Activated naive CD4-positive, alpha-beta T cell treated with anti-CD3 and anti-CD28 coated beads, Interleukin-2, amount 50 U/mL, for 24 hours (primary cell): ENCODE results near the gene C14orf93.

Source experiments
- H3K27ac Mint-ChIP-seq: one replicate; pipeline ENCODE4 v1.8.0; 2021; ENCODE audit warnings: mild to moderate bottlenecking, mixed read lengths
- H3K27me3 Mint-ChIP-seq: one replicate; pipeline ENCODE4 v1.8.0; 2021; ENCODE audit warnings: mixed read lengths
- H3K36me3 Mint-ChIP-seq: one replicate; pipeline ENCODE4 v1.8.0; 2021; ENCODE audit warnings: mixed read lengths
- H3K4me1 Mint-ChIP-seq: one replicate; pipeline ENCODE4 v1.8.0; 2021; ENCODE audit warnings: mixed read lengths
- H3K4me3 Mint-ChIP-seq: one replicate; pipeline ENCODE4 v1.8.0; 2021; ENCODE audit warnings: mild to moderate bottlenecking, mixed read lengths
- H3K9me3 Mint-ChIP-seq: one replicate; pipeline ENCODE4 v1.8.0; 2021; ENCODE audit warnings: mixed read lengths

C14orf93 gene

DNA sequence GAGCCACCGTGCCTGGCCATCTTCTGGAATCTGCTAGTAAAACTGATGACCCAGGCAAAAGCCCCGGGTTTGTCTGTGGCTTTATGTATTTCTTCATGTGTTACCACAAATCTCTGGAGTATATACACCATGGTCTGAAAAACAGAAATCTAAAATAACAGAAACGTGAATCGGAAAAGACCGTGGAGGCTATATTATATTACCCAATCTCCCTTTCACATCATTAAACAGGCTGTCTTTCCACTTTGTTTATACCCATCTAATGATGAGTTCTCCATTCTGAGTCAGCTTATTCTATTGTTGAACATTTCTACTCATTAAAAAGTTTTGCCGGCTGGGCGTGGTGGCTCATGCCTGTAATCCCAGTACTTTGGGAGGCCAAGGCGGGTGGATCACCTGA lies 18.1 kb downstream of the C14orf93 start:
- Mint-ChIP-seq H3K27ac (no peak overlapping the region), H3K4me1 (no peaks in the 10 kb centered on the region), H3K27me3 (no peaks in the 10 kb centered on the region), H3K9me3 (no peaks in the 10 kb centered on the region), H3K36me3 (peaks cover 5% of the 10 kb centered on the region), H3K4me3 (no peak overlapping the region)

DNA sequence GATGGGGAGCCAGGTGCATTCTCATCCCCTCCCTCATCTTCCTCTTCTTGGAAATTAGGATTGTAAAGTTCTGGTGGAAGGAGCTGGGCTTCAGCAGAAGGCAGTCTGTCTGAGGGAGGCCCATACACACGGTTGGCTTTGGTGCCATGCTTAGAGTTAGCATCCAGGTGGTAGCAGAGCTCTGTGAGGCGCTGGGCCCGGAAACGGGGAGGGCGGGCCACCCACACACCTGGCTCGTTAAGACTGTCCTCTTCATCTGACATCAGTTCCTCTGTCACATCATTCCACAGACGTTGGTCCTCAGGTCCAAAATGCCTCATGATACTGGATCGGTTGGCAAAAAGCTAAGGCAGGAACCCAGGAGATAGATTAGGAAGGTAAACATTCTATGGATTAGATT lies 22.7 kb downstream of the C14orf93 start:
- H3K4me1 Mint-ChIP-seq, result no peaks in the 10 kb centered on the region
- no peaks in the 10 kb centered on the region for H3K27me3 Mint-ChIP-seq
- H3K27ac Mint-ChIP-seq, result no peak overlapping the region
- peaks cover 2% of the 10 kb centered on the region for H3K36me3 Mint-ChIP-seq
- H3K9me3 Mint-ChIP-seq, result no peaks in the 10 kb centered on the region
- H3K4me3 Mint-ChIP-seq, result no peak overlapping the region

DNA sequence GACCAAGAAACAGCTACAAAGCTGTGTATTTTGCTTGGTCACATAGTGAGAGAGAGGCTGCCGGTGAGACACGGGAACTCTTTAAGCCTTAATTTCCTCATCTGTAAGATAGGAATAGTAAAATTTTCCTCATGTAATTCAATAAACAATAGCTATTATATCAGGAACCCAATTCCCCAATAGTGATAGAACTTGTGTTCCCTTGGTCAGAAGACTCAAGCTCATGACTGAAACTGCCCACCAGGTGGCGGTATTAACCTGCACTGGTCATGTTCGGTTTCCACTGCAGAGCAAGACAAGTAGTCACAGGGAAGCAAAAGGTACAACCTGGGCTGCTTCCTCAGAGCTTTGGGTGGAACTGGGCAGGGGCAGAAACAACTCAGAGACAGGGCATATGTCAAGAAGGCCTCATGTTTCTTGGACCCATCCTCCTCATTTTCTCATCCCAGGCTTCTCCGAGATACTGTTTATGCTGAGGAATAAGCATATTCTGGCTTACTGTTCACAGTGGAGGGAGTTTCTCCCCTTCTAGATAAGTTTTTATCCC lies 23.4 kb downstream of the C14orf93 start:
- no peak overlapping the region for H3K4me3 Mint-ChIP-seq
- H3K27me3 Mint-ChIP-seq, result no peaks in the 10 kb centered on the region
- no peaks in the 10 kb centered on the region for H3K9me3 Mint-ChIP-seq
- H3K4me1 Mint-ChIP-seq, result no peaks in the 10 kb centered on the region
- no peak overlapping the region for H3K27ac Mint-ChIP-seq
- H3K36me3 Mint-ChIP-seq, result no peaks in the 10 kb centered on the region

DNA sequence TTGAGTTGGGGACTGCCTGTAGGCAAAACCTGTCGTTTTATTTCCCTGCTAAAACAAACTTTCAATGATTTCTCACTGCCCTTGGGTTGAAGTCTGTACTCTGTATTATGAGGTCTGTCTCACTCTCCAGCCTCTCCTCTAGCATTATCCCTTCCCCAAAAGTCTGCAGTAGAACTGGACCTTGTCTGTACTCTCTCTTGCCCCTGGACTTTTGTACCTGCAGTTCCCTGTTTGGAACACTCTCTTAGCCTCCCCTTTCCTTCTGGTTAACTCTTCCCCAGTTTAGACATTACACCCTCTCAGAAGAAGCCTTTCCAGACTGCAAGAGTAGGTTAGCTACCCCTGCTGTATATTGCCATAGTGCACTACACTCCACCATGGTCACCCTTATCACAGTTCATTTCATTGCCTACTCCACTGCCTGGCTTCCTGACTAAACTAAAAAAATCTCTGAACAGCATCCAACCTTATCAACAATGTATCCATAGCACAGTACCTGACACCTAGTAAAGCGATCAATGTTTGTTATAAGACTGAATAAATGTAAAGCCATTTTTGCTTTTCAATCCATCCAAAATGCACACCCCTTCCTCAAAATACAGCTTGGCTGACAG lies 23.9 kb downstream of the C14orf93 start:
- Mint-ChIP-seq H3K27ac (no peak overlapping the region), H3K27me3 (no peaks in the 10 kb centered on the region), H3K9me3 (no peaks in the 10 kb centered on the region), H3K4me3 (no peak overlapping the region), H3K4me1 (no peaks in the 10 kb centered on the region), H3K36me3 (no peaks in the 10 kb centered on the region)

DNA sequence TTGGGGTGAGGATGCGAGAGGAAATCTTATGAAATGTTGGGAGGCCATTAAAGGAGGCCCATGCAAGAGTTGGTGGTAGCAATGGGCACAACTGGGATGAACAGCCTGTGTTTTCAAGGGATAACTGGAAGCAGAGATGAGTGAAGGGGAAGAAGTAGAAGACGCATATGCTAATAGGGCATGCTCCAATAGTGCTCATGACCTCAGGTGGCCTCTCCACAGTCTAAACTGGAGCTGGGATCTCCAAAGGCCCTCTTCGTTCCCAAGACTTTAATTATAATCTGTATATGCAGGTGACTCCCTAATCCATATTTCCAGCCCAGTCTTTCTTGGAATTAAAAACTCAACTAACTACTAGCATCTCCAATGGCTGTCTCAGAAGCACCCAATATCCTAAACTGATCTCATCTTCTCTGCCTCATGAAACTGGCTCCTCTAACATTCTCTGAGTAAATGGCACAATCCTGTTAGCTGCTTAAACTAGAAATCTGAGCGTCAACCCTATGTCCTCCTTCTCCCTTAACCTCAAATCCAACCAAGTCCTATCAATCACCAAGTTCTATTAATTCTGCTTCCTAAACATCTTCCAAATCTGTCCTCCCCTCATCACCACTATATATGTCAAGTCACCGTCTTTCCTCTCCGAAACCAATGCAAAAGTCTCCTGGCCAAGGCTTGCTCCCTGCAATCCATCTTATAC lies 24.8 kb downstream of the C14orf93 start:
- Mint-ChIP-seq H3K36me3 (no peaks in the 10 kb centered on the region), H3K4me3 (no peak overlapping the region), H3K27ac (peak overlapping the region; percentile 3), H3K27me3 (no peaks in the 10 kb centered on the region), H3K9me3 (no peaks in the 10 kb centered on the region), H3K4me1 (peaks cover 2% of the 10 kb centered on the region)

DNA sequence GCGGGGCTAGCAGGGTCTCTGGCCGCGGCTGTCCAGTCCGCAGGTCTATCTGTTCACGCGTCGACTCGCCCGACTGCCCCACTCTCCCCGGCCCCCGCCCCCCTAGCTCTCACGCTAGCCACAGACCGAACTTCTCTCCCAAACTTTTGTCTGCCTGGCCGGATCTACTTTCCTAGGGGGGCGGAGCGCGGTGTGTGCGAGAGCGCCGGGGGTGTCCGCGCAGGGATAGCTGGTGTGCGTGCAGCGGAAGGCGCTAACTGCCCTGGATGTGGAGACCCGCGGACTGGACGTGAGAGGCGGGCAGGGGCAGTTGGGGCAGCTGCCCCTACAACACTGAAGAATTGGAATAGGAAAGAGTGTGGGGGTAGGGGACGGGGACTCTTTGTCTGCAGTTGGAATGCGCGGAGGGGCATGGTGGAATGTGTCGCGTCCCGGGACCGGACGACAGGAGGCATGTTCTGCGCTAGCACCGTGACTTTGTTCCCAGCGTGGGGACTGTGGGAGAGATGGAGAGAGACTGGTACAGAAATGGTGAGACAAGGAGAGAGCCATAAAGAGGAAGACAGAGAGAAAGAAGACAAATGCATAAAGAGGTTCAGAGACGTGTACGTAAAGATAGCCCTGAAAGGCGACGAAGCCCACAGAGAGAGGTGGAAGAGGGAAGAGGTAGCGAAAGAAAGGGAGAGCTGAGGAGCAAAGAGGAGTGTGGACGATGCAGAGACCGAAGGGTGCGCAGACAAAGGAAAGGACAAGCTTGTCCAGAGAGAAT lies 27.3 kb downstream of the C14orf93 start, which contains the start of gene AJUBA:
Gene AJUBA, minus strand, starts transcription at position 75 of the 769 bp plus-strand sequence. CDS start 285 bp downstream, outside the sequence.
- no peaks in the 10 kb centered on the region for H3K9me3 Mint-ChIP-seq
- H3K27me3 Mint-ChIP-seq, result no peaks in the 10 kb centered on the region
- H3K27ac Mint-ChIP-seq, result no peak within 1 kb of the TSS
- no peaks in the 10 kb centered on the region for H3K36me3 Mint-ChIP-seq
- H3K4me1 Mint-ChIP-seq, result peaks cover 8% of the 10 kb centered on the region
- H3K4me3 Mint-ChIP-seq, result peak within 1 kb of the TSS; percentile 45

DNA sequence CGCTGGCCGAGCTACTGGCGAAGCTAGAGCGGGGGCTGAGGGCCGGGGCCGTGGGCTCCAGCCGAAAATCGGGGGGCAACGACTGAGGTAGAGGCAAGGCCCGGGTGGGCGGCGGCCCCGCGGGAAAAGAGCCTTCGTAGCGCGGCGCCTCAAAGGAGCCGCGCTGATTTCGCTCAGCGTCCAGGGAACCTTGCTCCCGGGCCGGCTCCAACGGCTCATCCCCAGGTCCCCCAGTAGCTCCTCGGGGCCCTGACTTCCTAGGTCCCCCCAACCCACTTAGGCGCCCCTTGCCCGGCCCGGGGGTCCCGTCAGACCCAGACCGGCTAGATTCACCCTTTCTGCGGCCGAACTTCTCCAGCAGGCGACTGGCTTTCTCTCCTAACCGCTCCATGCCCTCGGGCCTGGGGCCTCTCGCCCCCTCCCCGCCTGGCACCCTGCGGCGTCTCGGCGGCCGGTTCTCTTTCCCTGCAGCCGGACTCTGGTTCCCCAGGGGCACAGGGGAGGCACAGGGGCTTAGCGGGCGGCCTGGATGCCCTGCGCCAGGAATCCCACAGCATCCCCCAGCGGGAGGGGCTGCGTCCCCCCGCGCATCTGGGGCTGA lies 28.0 kb downstream of the C14orf93 start:
- no peak overlapping the region for H3K27ac Mint-ChIP-seq
- H3K27me3 Mint-ChIP-seq, result no peaks in the 10 kb centered on the region
- H3K36me3 Mint-ChIP-seq, result no peaks in the 10 kb centered on the region
- H3K4me1 Mint-ChIP-seq, result peaks cover 8% of the 10 kb centered on the region
- H3K4me3 Mint-ChIP-seq, result peak overlapping the region; percentile 45
- H3K9me3 Mint-ChIP-seq, result no peaks in the 10 kb centered on the region

DNA sequence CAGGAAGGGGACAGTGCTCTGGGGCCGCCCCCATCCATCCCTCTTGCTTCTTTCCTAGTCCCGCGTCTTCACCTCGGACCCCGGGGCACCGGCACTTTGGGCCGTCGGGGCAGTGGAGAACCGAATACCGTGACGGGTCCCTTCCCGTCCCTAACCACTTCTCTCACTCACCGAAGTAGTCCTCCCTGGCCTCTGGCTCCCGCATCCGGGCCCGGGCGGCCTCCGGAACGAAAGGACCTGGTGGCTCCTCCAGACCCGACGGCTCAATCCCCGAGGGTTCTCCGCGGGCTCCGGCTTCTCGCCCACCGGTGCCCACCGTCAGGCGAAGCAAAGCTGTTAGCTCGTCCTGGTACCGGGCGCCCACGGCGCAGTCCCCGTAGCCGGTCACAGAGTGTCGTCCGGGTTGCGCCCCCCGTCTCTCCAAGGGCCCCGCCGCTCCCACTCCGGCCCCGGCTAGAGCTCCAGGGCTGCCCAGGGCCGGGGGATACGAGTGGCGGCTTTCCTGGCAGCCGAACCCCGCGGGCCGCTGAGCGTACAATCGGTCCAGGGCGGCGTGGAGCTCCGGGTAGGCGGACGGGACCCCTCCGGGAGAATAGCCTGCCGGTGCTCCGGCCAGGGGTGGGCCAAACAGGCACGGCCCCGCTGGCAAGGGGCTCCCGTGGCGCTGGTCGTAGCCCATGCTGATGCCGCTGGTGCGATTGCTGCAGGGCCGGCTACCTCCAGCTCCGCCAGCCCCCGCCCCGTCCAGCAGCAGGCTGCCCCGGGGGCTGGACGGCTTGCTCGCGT lies 28.7 kb downstream of the C14orf93 start:
- Mint-ChIP-seq H3K36me3 (no peaks in the 10 kb centered on the region), H3K9me3 (no peaks in the 10 kb centered on the region), H3K4me1 (peaks cover 8% of the 10 kb centered on the region), H3K4me3 (peak overlapping the region; percentile 64), H3K27me3 (no peaks in the 10 kb centered on the region), H3K27ac (no peak overlapping the region)

DNA sequence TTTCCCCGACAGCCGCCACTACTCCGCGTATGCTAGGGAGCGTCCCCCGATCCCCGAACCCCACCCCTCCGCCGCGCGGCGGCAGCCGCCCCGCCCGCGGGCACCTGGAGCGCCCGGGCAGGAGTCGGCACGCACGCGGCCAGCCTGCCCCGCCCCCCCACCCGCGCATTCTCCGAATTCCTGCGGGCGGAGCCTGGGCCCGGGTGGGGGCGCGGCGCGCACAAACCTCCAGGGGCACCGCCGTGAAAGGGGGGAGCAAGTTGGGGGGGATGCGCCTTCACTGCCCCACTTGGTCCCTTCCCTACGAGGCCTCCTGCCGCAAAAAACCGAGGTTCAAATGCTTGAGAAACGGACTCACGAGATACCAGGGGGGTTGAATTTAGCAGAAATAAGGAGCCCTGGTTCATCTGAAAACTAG lies 29.3 kb downstream of the C14orf93 start:
- H3K27ac Mint-ChIP-seq, result no peak overlapping the region
- H3K4me3 Mint-ChIP-seq, result peak overlapping the region; percentile 64
- no peaks in the 10 kb centered on the region for H3K36me3 Mint-ChIP-seq

DNA sequence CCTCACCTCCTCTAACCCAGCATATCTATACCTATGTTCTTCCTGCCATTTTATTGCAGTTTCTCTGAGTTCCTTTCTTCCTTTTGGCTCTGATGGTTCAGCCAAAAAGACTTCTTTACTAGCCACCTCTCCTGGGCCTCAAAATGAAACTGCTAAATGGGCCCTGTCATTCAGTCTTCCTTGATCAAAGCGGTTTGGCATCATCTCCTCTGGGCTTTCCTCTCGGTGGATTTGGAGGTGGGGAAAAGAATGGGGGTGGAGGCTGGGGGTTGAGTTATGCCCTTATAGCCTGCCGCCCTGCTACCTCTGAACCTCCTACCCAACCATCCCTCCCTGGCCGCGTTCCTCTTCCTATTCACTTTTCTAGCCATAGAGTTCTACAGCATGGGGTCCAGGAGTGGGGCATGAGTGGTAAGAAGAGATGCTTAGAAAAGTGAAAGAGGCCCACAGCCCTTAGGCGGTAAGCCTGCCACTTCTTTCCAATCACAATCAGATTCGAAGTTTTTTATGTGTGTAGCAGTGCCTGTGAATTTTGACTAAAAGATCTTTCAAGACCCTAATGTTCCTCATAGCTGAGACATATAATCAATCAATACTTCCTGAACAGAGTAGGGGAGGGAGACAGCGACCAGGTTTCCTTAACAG lies 30.1 kb downstream of the C14orf93 start:
- Mint-ChIP-seq H3K27me3 (no peaks in the 10 kb centered on the region), H3K4me3 (peak overlapping the region; percentile 61), H3K4me1 (peaks cover 8% of the 10 kb centered on the region), H3K36me3 (no peaks in the 10 kb centered on the region), H3K9me3 (no peaks in the 10 kb centered on the region), H3K27ac (peak overlapping the region; percentile 20)

More for the DNA sequence above, 29.3 kb downstream of the C14orf93 start:
- Mint-ChIP-seq H3K27me3 (no peaks in the 10 kb centered on the region), H3K9me3 (no peaks in the 10 kb centered on the region), H3K4me1 (peaks cover 8% of the 10 kb centered on the region)

DNA sequence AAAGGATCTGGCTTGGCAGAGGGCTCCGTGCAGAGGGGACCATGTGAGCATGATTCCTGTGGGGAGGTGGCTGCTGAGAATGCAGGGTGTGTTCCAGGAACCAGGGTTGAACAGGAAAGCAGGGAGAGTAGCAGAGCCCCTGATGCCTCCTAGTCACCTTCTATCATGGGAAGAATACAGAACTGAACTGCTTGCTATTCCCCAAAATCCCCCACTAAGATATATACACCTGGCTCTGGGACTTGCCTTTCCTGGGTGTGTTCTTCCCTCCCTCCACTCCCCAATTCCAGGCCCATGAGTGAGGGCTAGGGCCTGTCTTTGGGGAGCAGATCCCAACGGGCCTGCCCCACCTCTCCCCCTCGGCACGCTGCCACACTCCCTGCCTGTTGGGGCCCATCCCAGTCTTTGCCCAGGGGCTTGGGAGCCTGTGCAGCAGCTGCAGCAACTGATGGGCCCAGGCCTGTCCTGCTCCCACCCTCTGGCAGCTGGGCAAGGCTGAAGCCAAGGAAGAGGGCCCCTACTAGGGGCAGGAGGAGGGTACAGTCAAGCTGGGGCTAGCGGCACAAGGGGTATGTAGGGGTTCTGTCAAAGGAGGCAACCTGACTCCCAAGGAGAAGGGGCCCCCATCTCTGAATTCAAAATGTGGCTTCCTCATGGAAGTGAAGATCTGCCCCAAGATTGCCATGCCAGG lies 30.8 kb downstream of the C14orf93 start:
- Mint-ChIP-seq H3K27me3 (no peaks in the 10 kb centered on the region), H3K4me1 (peaks cover 8% of the 10 kb centered on the region), H3K4me3 (no peak overlapping the region), H3K9me3 (no peaks in the 10 kb centered on the region), H3K27ac (peak overlapping the region; percentile 4), H3K36me3 (no peaks in the 10 kb centered on the region)

DNA sequence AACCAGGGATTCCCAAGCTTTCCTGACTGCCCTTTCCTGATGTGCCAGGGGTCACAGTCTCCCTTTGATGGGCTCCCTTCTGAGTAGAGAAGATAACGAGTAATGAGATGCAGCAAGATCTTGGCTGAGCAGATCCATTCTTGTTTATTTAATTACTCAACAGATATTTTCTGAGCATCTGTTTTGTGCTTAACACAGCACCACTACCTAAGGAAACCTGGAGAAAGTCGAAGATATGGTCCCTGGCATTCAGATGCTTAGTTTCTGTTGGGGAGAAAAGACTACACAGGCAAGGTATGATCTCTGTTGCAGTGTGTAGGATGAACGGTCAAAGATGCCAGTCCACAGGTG lies 31.5 kb downstream of the C14orf93 start:
- H3K4me3 Mint-ChIP-seq, result no peak overlapping the region

DNA sequence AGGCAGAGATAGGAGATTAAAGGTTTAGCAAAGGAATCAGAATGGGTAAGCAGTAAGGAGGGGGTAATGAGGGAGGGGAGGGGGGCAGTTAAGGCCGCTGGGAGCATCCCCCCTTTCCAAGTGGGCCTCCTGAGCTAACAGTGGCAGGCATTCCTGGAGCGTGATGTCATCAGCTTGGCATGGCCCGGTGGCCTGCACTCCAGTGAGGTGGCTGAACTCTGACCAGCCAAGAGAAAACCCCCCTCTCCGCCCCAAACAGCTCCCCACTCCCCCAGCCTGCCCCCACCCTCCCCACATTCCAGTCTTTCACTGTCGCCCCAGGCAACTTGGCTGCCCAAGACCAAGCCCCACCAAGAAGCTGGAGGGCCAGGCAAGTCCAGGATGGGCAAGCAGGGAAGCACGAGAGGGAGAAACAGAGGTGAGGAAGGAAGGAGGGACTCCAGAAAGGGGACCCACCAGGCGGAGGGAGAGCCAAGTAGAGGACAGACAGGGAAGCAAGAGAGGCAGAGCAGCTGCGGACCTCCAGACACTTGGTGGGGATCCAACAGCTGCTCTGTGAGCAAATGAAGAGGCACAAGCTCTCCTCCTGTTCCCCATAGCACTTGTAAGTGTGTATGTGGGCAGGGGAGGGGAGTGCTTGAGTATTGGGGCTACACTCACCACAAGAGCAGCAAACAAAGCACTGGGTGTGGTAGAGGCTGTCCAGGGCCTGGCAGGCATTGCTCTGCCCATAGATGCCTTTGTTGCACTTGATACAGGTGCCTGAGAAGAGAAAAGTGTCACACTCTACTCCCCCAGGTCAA lies 32.1 kb downstream of the C14orf93 start:
- Mint-ChIP-seq H3K9me3 (no peaks in the 10 kb centered on the region), H3K27ac (peak overlapping the region; percentile 68), H3K36me3 (no peaks in the 10 kb centered on the region), H3K27me3 (no peaks in the 10 kb centered on the region), H3K4me3 (no peak overlapping the region), H3K4me1 (peaks cover 8% of the 10 kb centered on the region)

More for the DNA sequence above, 31.5 kb downstream of the C14orf93 start:
- no peak overlapping the region for H3K27ac Mint-ChIP-seq
- H3K4me1 Mint-ChIP-seq, result peaks cover 8% of the 10 kb centered on the region
- no peaks in the 10 kb centered on the region for H3K27me3 Mint-ChIP-seq
- H3K36me3 Mint-ChIP-seq, result no peaks in the 10 kb centered on the region
- H3K9me3 Mint-ChIP-seq, result no peaks in the 10 kb centered on the region

DNA sequence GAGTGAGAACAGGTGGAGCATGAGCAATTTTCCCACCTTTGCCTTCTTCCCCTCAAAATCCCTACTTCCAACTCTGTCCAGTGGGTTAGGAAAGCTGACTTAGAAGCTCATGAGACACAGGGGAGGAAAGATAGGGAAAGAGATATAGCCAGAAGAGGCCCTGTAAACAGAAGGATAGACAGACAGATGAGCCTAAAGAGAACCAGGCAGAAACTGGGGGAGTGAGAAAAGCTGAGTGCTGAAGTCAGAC lies 32.6 kb downstream of the C14orf93 start:
- H3K4me3 Mint-ChIP-seq, result no peak overlapping the region
- no peaks in the 10 kb centered on the region for H3K9me3 Mint-ChIP-seq
- no peaks in the 10 kb centered on the region for H3K27me3 Mint-ChIP-seq
- H3K27ac Mint-ChIP-seq, result peak overlapping the region; percentile 68
- peaks cover 8% of the 10 kb centered on the region for H3K4me1 Mint-ChIP-seq
- no peaks in the 10 kb centered on the region for H3K36me3 Mint-ChIP-seq
